ENCODE measurements around the gene LRRC8D. TPM values are rescaled to one million over a fixed set of nuclear protein-coding genes. Genes with fewer than 3 reads are reported as not detected.
A peak's percentile ranks its signal among the peaks of the same experiment; 100 is the strongest.

The LRRC8D gene
- total RNA-seq, 1 donor from 2014 or later = 45.0 TPM

DNA sequence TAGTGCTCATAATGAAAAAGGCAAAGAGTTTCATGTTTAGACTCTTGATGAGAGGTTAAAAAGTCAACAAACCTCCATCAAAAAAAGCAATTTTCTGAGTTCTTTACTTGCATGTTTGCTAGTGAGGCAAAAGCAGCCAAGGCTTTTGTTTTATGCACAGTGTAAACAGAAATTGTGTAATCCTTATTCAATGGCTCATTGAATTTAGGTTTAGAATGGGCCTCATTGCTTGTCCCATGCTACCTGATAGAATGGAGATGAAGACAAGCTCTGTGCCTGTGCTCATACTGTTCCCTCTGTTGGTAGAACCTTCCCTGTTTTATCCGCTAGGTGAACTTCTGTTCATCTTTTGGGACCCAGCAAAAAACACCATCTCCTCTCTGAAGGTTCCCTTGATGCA lies 10.0 kb upstream of the LRRC8D start:
- H3K4me1 Mint-ChIP-seq (ENCODE audit: low read depth) = no peaks in the 10 kb centered on the region
- DNase-seq (ENCODE audit: low spot score) = no peak
- intact Hi-C loops (cut with micrococcal nuclease) = no loop called here
- H3K36me3 Mint-ChIP-seq (ENCODE audit: low read depth) = no peaks in the 10 kb centered on the region
- H3K27me3 Mint-ChIP-seq (ENCODE audit: insufficient read depth) = peaks cover 15% of the 10 kb centered on the region
- no peaks in the 10 kb centered on the region for H3K9me3 Mint-ChIP-seq
- H3K27ac Mint-ChIP-seq = no peak overlapping the region
- H3K4me3 Mint-ChIP-seq = no peak overlapping the region

DNA sequence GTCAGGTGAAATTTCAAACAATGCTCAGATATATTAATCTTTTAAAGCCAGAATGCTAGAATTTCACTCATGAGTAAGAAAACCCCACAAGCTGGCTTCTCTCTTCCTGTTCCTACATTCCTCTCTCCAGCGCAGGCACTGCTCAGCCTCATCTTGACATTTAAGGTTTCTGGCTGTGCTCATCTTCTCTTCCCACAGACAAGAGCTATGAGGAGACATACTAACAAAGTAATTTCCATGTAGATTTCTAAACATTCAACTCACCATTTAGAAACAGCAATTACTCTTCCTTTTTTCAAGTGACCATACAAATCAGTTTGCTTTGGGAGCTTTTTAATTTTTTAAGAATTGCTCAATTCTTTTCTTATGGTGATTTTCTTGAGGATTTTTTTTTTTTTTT lies 7.8 kb upstream of the LRRC8D start:
- Mint-ChIP-seq H3K36me3 (ENCODE audit: low read depth) (no peaks in the 10 kb centered on the region), H3K27ac (no peak overlapping the region), H3K27me3 (ENCODE audit: insufficient read depth) (peaks cover 18% of the 10 kb centered on the region), H3K4me3 (no peak overlapping the region), H3K9me3 (no peaks in the 10 kb centered on the region), H3K4me1 (ENCODE audit: low read depth) (no peaks in the 10 kb centered on the region)
- intact Hi-C loops (cut with micrococcal nuclease) = no loop called here
- DNase-seq (ENCODE audit: low spot score) = no peak

DNA sequence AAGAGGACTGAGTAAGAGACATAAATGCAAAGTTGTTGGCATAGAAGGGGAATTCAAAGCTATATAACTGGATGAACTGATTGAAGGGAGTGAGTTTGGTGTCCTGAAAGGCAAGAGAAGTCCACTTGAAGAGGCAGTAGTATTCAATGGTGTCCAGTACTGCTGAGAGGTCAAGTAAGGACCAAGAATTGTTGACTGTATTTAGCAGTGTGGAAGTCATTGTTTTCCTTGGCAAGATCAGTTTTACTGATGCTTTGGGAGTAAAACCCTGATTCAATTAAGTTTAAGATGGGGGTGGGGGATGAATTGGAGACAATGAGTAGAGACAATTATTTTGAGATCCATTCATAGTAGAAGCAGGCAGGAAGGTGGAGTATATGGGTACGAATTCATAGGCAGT lies 5.8 kb upstream of the LRRC8D start:
- Mint-ChIP-seq H3K36me3 (ENCODE audit: low read depth) (no peaks in the 10 kb centered on the region), H3K27me3 (ENCODE audit: insufficient read depth) (peaks cover 13% of the 10 kb centered on the region), H3K4me1 (ENCODE audit: low read depth) (peaks cover 3% of the 10 kb centered on the region), H3K4me3 (no peak overlapping the region), H3K27ac (no peak overlapping the region), H3K9me3 (no peaks in the 10 kb centered on the region)
- intact Hi-C loops (cut with micrococcal nuclease) = no loop called here
- DNase-seq (ENCODE audit: low spot score) = no peak

- H3K9me3 Mint-ChIP-seq = no peaks in the 10 kb centered on the region
- H3K4me1 Mint-ChIP-seq (ENCODE audit: low read depth) = peaks cover 8% of the 10 kb centered on the region
- no peak overlapping the region for H3K4me3 Mint-ChIP-seq
- H3K36me3 Mint-ChIP-seq (ENCODE audit: low read depth) = no peaks in the 10 kb centered on the region
- peaks cover 13% of the 10 kb centered on the region for H3K27me3 Mint-ChIP-seq (ENCODE audit: insufficient read depth)
- DNase-seq (ENCODE audit: low spot score) = no peak
- H3K27ac Mint-ChIP-seq = no peak overlapping the region
- intact Hi-C loops (cut with micrococcal nuclease) = no loop called here
These were observed 5.2 kb upstream of the LRRC8D start for GRCh38 chr1:89815611-89816010.

DNA sequence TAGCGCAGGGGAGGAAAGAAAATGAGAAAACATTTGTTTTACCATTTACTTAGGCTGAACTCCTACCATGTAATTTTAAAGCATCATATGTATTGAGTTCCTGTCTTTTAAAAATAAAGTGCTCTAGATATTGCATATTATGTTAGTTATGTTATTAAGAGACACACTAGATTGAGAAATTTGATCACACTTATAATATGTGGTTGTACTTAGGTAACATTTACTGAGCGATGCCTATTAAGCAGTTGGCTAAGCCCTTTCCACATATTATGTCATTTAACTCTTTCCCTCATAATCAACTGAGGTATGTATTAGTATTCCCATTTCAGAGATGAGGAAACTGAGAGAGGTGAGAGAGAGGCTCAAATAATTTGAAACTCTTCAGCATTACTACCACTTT lies 4.5 kb upstream of the LRRC8D start:
- no peaks in the 10 kb centered on the region for H3K36me3 Mint-ChIP-seq (ENCODE audit: low read depth)
- H3K4me1 Mint-ChIP-seq (ENCODE audit: low read depth) = peaks cover 9% of the 10 kb centered on the region
- intact Hi-C loops (cut with micrococcal nuclease) = no loop called here
- no peak for DNase-seq (ENCODE audit: low spot score)
- peaks cover 13% of the 10 kb centered on the region for H3K27me3 Mint-ChIP-seq (ENCODE audit: insufficient read depth)
- no peak overlapping the region for H3K27ac Mint-ChIP-seq
- H3K4me3 Mint-ChIP-seq = no peak overlapping the region
- H3K9me3 Mint-ChIP-seq = no peaks in the 10 kb centered on the region

GRCh38 chr1:89821322-89822108 lies 683 bp downstream of the LRRC8D start:
- H3K4me3 Mint-ChIP-seq = peak overlapping the region; percentile 82
- H3K27ac Mint-ChIP-seq = peak overlapping the region; percentile 68
- H3K36me3 Mint-ChIP-seq (ENCODE audit: low read depth) = peaks cover 3% of the 10 kb centered on the region
- H3K9me3 Mint-ChIP-seq = no peaks in the 10 kb centered on the region
- DNase-seq (ENCODE audit: low spot score) = peak; percentile 54
- intact Hi-C loops (cut with micrococcal nuclease) = loop anchor here (1.0 to 2.0 kb wide), 6 partner anchors 17 to 210 kb away; partner anchors contain the start of genes LRRC8C and ZNF326
- peaks cover 4% of the 10 kb centered on the region for H3K27me3 Mint-ChIP-seq (ENCODE audit: insufficient read depth)
- H3K4me1 Mint-ChIP-seq (ENCODE audit: low read depth) = peaks cover 15% of the 10 kb centered on the region

DNA sequence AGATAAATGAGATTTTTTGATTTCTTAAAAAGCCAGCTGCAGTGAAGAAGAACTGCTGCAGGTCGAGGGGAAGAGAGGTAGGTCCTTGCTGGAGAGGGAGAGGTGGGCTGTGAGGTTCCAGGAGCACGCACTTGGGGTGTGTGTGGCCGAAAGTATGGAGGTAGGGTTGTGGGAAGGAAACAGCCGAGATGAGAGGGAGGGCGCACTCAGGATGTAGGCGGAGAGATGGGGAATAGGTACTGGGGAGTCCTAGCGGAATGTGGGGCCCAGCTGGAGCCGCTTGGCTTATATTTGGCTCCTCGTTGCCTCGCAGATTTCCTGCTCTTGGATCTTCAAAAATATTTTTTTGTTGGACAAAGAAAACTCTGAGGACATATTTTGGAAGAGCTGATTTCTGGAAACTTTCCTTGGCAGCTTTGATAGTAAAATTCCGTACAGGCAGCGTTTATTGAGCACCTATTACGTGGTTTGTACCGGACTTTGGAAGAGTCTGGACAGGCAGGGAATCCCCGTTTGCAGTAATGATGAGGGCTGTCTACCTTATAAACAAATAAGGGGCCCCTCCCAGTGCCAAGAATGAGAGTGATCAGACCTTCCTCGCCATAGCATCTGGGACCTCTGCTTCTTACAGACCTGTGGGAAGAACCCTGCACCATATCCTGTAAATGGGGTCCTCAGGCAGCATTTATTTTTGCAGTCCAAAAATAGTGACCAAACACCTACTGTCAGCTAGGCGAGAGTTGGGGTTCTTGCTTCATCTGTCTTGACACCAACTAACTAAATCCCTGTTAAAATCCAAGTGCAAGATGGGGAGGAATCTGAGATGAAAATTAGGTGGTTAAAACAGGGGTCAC lies 1.5 kb downstream of the LRRC8D start:
- intact Hi-C loops (cut with micrococcal nuclease) = no loop called here
- H3K4me1 Mint-ChIP-seq (ENCODE audit: low read depth) = peaks cover 15% of the 10 kb centered on the region
- no peaks in the 10 kb centered on the region for H3K9me3 Mint-ChIP-seq
- no peak for DNase-seq (ENCODE audit: low spot score)
- H3K36me3 Mint-ChIP-seq (ENCODE audit: low read depth) = peaks cover 3% of the 10 kb centered on the region
- peak overlapping the region; percentile 82 for H3K4me3 Mint-ChIP-seq
- H3K27me3 Mint-ChIP-seq (ENCODE audit: insufficient read depth) = peaks cover 4% of the 10 kb centered on the region
- peak overlapping the region; percentile 68 for H3K27ac Mint-ChIP-seq

DNA sequence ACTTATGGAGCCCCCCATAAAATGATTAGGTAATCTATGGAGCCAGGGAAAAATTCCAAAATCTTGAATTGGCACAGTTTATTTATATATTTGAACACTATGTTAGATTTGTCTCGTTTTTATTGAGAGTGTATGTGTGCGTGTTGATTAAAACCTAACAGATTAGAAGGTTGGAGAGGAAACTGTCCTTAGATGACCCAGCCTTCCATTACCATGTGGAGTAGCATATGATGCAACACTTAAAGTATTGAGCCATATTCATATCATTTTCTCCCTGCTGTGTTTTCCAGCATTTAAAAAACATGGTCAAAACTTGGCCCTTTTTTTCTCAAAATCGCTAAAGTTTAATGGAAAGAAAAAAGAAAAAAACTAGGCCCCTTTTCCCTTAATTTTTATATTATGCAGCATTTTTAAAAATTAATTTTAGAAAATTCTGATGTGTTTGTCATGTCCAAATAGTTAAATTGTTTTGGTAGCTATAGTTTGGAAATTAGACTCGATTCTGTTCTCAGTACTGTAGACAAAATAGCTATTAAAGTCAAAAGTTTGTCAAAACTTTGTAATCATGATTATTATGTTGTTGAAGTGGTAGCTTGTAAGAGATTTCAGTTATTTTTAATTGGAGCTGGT lies 2.3 kb downstream of the LRRC8D start:
- peaks cover 3% of the 10 kb centered on the region for H3K36me3 Mint-ChIP-seq (ENCODE audit: low read depth)
- H3K27me3 Mint-ChIP-seq (ENCODE audit: insufficient read depth) = peaks cover 4% of the 10 kb centered on the region
- peaks cover 15% of the 10 kb centered on the region for H3K4me1 Mint-ChIP-seq (ENCODE audit: low read depth)
- DNase-seq (ENCODE audit: low spot score) = no peak
- H3K4me3 Mint-ChIP-seq = no peak overlapping the region
- H3K9me3 Mint-ChIP-seq = no peaks in the 10 kb centered on the region
- intact Hi-C loops (cut with micrococcal nuclease) = no loop called here
- no peak overlapping the region for H3K27ac Mint-ChIP-seq

DNA sequence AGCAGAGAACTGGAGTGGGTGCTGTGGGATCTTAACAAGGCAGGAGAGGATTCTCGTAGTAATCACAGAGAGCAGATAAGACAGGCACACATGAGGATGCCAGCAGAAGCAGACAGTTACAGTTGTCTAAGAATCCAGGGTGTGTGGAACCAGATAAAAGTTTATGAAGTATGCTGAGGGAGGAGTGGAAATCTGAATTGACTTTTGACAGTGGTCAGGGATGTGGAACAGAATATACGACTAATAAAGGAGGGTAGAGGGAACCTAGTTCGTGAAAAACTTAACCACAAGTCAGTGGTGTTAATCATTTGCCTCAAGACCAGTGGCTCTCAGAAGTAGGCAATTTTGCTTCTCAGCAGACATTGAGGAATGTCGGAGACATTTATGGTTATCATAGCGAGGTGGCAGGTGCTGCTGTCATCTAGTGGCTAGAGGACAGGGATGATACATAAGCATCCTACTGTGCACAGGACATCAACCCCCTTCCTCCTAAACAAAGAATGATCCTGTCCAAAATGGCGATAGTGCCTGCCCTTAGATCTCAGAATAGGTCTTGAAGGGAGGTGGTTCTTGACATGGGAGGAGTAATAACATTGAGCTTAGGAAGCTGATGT lies 3.0 kb downstream of the LRRC8D start:
- Mint-ChIP-seq H3K9me3 (no peaks in the 10 kb centered on the region), H3K27me3 (ENCODE audit: insufficient read depth) (peaks cover 4% of the 10 kb centered on the region), H3K4me3 (no peak overlapping the region), H3K27ac (no peak overlapping the region), H3K36me3 (ENCODE audit: low read depth) (peaks cover 3% of the 10 kb centered on the region), H3K4me1 (ENCODE audit: low read depth) (peaks cover 15% of the 10 kb centered on the region)
- DNase-seq (ENCODE audit: low spot score) = no peak
- intact Hi-C loops (cut with micrococcal nuclease) = no loop called here

GRCh38 chr1:89826594-89826993 lies 5.8 kb downstream of the LRRC8D start:
- DNase-seq (ENCODE audit: low spot score) = no peak
- Mint-ChIP-seq H3K4me3 (no peak overlapping the region), H3K4me1 (ENCODE audit: low read depth) (peaks cover 6% of the 10 kb centered on the region), H3K9me3 (no peaks in the 10 kb centered on the region), H3K27me3 (ENCODE audit: insufficient read depth) (peaks cover 4% of the 10 kb centered on the region), H3K36me3 (ENCODE audit: low read depth) (peaks cover 3% of the 10 kb centered on the region), H3K27ac (no peak overlapping the region)
- intact Hi-C loops (cut with micrococcal nuclease) = no loop called here

- Mint-ChIP-seq H3K36me3 (ENCODE audit: low read depth) (peaks cover 3% of the 10 kb centered on the region), H3K4me1 (ENCODE audit: low read depth) (no peaks in the 10 kb centered on the region), H3K4me3 (no peak overlapping the region), H3K27ac (no peak overlapping the region), H3K9me3 (no peaks in the 10 kb centered on the region), H3K27me3 (ENCODE audit: insufficient read depth) (no peaks in the 10 kb centered on the region)
- intact Hi-C loops (cut with micrococcal nuclease) = no loop called here
- DNase-seq (ENCODE audit: low spot score) = no peak
These were observed 6.5 kb downstream of the LRRC8D start for GRCh38 chr1:89827330-89827729.

GRCh38 chr1:89827902-89828301 lies 7.1 kb downstream of the LRRC8D start:
- intact Hi-C loops (cut with micrococcal nuclease) = no loop called here
- DNase-seq (ENCODE audit: low spot score) = no peak
- no peaks in the 10 kb centered on the region for H3K27me3 Mint-ChIP-seq (ENCODE audit: insufficient read depth)
- peaks cover 3% of the 10 kb centered on the region for H3K36me3 Mint-ChIP-seq (ENCODE audit: low read depth)
- H3K4me3 Mint-ChIP-seq = no peak overlapping the region
- H3K9me3 Mint-ChIP-seq = no peaks in the 10 kb centered on the region
- H3K27ac Mint-ChIP-seq = no peak overlapping the region
- no peaks in the 10 kb centered on the region for H3K4me1 Mint-ChIP-seq (ENCODE audit: low read depth)
